T47D (cell line): ENCODE measurements around the gene IVL.

Experiments used
- DNase-seq, 2 experiments: peaks; one replicate each; pipeline versions ENCODE4 v3.0.0 to v3.0.0-alpha.2; 2011 to 2012; ENCODE audit warnings: low read depth in 1 of 2, low spot score in 1 of 2
- JUND ChIP-seq: IDR thresholded peaks from 2 replicates; pipeline ENCODE4 v1.6.1; 2012; ENCODE audit warnings: low read depth
- in situ Hi-C: cut with HindIII; loops from 2 replicates; pipeline ENCODE4 v1.10.0; 2016; ENCODE audit warnings: low sequenced_read_pairs, low pct_unique_long_range_greater_than_20kb

IVL gene

GRCh38 chr1:152878042-152878441, 30.3 kb upstream of the IVL start, which contains the start of gene SMCP:
SMCP (plus strand) TSS chr1:152878322; CDS start chr1:152884423, 6,101 bp downstream.
- no peak for TF ChIP-seq JUND
- DNase-seq, result peak in 1 of 2 experiments; percentile 31
- in situ Hi-C loops, result no loop called here

GRCh38 chr1:152879559-152880198, 28.7 kb upstream of the IVL start:
- DNase-seq, result no peak
- in situ Hi-C loops, result no loop called here
- no peak for TF ChIP-seq JUND

DNA sequence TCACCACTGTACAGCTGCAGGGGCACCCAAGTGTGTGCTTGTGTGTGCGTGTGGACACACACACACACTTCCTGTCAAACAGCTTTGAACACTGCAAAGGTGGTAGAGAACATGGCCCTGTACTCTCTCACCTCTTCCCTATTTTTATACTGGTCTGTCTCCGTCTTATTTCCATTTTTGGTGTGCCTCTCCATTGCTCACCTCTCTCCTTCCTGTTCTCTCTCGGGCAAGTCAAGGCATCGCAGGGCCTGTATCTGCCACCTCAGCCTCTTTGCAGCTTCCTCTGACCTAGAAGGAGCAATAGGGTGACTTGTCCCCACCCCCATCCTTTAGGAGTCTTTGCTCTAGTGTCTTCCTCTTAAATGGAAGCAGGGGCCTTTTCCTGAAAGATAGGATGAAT, 28.0 kb upstream of the IVL start:
- TF ChIP-seq JUND, result no peak
- in situ Hi-C loops, result no loop called here
- no peak for DNase-seq

GRCh38 chr1:152880907-152881306, 27.4 kb upstream of the IVL start:
- DNase-seq, result no peak
- in situ Hi-C loops, result no loop called here
- TF ChIP-seq JUND, result no peak

DNA sequence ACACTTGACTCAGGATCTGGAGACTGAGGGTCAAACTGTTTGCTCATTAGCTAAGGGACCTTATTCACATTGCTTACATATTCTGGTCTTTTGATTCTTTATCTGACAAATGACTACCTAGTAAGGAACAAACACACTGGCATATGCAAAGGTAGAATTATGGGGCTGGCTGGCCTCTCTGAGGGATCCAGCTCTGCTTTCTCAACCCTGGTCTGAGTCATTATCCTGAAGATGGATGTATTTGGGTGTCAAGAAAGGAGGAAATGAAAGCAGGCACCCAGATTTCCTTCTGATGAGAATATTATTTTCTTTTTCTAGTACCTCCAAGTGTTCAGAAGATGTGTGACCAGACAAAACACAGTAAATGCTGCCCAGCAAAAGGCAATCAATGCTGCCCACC, 24.3 kb upstream of the IVL start:
- in situ Hi-C loops, result no loop called here
- no peak for TF ChIP-seq JUND
- DNase-seq, result no peak

- DNase-seq, result no peak
- no peak for TF ChIP-seq JUND
- in situ Hi-C loops, result no loop called here
Observed at GRCh38 chr1:152884506-152884905, 23.8 kb upstream of the IVL start.

DNA sequence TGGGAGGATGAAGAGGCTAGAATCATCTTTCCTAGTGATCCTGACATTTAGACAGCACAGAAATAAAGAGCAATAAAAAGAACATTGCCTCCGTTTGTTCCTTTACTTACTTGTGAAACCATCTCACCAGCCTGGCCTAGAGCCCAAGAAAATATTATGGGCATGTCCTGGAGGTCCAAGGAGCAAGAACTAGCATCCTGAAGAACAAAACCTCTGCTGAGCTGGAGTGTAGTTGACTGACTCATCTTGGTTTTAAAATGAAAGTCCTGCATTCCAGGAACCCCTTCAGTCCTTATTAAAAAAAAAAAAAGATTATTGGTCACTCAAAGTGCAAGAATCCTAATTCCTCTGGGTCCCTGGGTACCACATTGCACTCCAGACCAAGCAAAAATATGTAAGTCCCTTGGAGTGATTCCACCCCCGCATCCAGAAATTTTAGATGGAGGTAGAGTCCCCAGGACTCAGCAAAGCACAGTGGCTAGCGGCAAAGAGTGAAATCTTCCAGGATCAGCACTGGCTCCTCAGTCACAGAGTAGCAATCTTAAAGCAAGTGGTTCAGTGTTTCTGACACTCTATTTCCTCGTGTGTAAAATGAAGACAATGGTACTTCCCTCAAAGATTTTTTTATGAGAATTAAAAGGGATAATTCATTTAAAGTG, 23.3 kb upstream of the IVL start:
- in situ Hi-C loops, result no loop called here
- TF ChIP-seq JUND, result no peak
- DNase-seq, result no peak

DNA sequence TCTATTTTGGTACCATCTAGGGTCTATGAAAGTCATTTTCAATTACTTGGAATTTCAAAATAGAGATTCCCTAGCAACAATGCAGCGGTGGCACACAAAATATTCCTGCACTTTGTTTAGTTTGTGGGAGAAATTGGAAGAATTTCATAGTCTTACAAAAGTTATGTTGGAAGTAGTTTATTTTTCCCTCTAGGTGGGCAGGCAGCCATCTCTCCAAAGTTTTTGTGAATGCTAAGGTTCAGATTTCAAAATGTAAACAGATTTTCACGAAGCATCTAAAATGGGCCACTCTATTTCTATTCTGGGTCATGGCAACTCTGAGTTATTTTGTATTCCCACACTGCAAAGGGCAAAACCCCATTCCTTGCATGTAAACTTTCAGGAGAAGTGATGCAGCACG, 22.3 kb upstream of the IVL start:
- in situ Hi-C loops, result no loop called here
- DNase-seq, result no peak
- TF ChIP-seq JUND, result no peak

- no peak for DNase-seq
- TF ChIP-seq JUND, result no peak
- in situ Hi-C loops, result no loop called here
Observed at GRCh38 chr1:152886758-152887409, 21.5 kb upstream of the IVL start.

GRCh38 chr1:152888126-152888525, 20.2 kb upstream of the IVL start:
- in situ Hi-C loops, result no loop called here
- no peak for TF ChIP-seq JUND
- DNase-seq, result no peak

DNA sequence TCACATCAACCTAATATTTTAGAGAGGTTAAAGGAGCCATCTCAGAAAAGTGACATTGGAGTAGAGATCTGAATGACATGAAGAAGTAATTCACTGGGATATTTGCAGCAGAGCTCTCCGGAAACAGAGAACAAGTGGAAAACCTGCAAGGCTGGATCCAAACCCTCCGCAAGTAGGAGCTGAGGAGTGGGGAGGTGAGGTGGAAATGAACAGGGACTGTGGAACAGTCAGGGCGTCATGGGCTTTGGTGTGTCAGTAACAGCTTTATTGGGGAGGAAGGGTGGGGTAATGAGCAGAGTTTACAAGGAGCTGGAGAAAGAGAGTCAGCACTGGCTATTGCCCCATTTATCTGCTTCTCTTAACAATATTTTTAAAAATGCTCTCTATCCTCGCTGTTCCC, 9.3 kb upstream of the IVL start:
- in situ Hi-C loops, result no loop called here
- DNase-seq, result no peak
- TF ChIP-seq JUND, result no peak

DNA sequence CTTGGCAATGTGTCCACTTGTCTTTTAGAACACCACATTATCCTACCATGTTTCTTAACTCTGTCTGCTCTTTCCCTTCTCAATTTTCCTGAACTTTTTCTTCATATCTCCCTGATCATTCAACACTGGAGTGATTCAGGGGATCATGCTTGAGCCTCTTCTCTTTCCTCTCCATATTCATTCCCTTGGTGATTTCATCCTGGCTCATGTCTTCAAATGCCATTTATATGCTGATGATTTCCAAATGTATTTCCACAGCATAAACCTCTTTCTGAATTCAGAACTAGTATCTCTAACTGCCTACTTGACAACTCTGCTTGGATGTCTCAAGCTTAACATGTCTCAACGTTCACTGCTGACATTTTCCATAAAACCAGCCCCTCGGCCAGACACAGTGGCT, 8.5 kb upstream of the IVL start:
- no peak for TF ChIP-seq JUND
- DNase-seq, result no peak
- in situ Hi-C loops, result no loop called here

- DNase-seq, result peak in 1 of 2 experiments; percentile 73
- in situ Hi-C loops, result no loop called here
- no peak for TF ChIP-seq JUND
Observed at GRCh38 chr1:152901631-152902030, 6.7 kb upstream of the IVL start.
